Peyer's patch (tissue), 4 donors: ENCODE measurements around the gene ZNF726. TPM values are rescaled to one million over a fixed set of nuclear protein-coding genes. Genes with fewer than 3 reads are reported as not detected.
"Not testable (repeated sequence)": the region's sequence is repeated elsewhere in the genome, so short reads cannot be mapped to it uniquely, and the experiment has no call there.

Experiments used
- DNase-seq, 3 donors: peaks; one replicate each; pipeline ENCODE4 v3.0.0-alpha.2; 2017 to 2019
- H3K27ac ChIP-seq, 4 donors: fragments of 200-600 bp; sonication (generic); one replicate each; pipeline ENCODE4 v1.5.1; 2016 to 2019
- H3K27me3 ChIP-seq, 2 donors: fragments of 200-600 bp; sonication (generic); one replicate each; pipeline ENCODE4 v1.5.1; 2019
- H3K36me3 ChIP-seq, 3 donors: fragments of 200-600 bp; sonication (generic); one replicate each; pipeline ENCODE4 v1.5.1; 2016 to 2019
- H3K4me1 ChIP-seq, 4 donors: fragments of 200-600 bp; sonication (generic); one replicate each; pipeline ENCODE4 v1.5.1; 2016 to 2019
- H3K4me3 ChIP-seq, 4 donors: fragments of 200-600 bp; sonication (generic); 1 replicate in 3 of 4; 2 replicates in 1 of 4; pipeline ENCODE4 v1.5.1; 2016 to 2019; ENCODE audit warnings: mild to moderate bottlenecking in 1 of 4
- H3K9me3 ChIP-seq, 4 donors: fragments of 200-600 bp; sonication (generic); one replicate each; pipeline ENCODE4 v1.5.1; 2016 to 2019; ENCODE audit warnings: mild to moderate bottlenecking in 1 of 4
- POLR2A ChIP-seq, 2 donors: fragments of 450-650 bp; IDR thresholded peaks; one replicate each; pipeline ENCODE4 v1.5.1; 2017; ENCODE audit warnings: antibody characterized with exemption in 2 of 2, mild to moderate bottlenecking in 2 of 2, moderate library complexity in 2 of 2
- total RNA-seq, 4 donors: library from RNA; depleted of rRNA; stranded (reverse); fragments of >200 nt; gene quantifications; one replicate each; pipeline ENCODE4 v1.1.0, GENCODE V29; 2016
- TF ChIP-seq, protein P1 (sequence below), 6 experiments: fragments of 450-650 bp in 4 of 6; fragments of 200-600 bp in 2 of 6; sonication (generic) in 1 of 6; IDR thresholded peaks; one replicate each; pipeline ENCODE4 v1.5.1; 2017 to 2019; ENCODE audit warnings: antibody characterized with exemption in 6 of 6, mild to moderate bottlenecking in 3 of 6, moderate library complexity in 1 of 6

Gene ZNF726
- total RNA-seq, 4 donors from 2014 or later, result 0.57 to 12.4 TPM; not detected in 2

DNA sequence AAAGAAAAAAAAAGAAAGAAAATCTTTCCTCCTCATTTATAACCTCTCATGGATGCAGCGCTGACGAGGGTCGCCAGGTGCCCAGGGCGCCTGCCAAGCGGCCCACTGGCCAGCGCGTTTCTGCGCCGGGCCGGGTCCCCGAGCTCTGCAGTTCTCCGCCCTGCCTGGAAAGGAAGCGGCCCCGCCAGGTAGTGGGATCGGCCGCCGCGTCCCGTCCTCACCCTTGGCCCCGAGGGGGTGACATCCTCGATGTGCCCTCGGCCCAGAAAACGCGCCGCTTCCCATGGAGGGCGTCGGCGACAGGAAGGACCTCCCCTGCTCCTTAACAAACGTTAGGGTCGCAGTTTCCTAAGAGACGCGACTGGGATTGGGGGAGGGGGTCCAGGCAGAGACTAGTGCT, 56.9 kb downstream of the ZNF726 start:
- Histone ChIP-seq H3K4me3 (peak overlapping the region in 1 of 4 donors; percentile 19), H3K4me1 (no peaks in the 10 kb centered on the region), H3K9me3 (peaks cover 0 to 6% (median 0%) of the 10 kb centered on the region in 4 donors), H3K36me3 (no peaks in the 10 kb centered on the region), H3K27ac (no peak overlapping the region), H3K27me3 (no peaks in the 10 kb centered on the region)
- DNase-seq, result no peak
- TF ChIP-seq, protein P1, sequence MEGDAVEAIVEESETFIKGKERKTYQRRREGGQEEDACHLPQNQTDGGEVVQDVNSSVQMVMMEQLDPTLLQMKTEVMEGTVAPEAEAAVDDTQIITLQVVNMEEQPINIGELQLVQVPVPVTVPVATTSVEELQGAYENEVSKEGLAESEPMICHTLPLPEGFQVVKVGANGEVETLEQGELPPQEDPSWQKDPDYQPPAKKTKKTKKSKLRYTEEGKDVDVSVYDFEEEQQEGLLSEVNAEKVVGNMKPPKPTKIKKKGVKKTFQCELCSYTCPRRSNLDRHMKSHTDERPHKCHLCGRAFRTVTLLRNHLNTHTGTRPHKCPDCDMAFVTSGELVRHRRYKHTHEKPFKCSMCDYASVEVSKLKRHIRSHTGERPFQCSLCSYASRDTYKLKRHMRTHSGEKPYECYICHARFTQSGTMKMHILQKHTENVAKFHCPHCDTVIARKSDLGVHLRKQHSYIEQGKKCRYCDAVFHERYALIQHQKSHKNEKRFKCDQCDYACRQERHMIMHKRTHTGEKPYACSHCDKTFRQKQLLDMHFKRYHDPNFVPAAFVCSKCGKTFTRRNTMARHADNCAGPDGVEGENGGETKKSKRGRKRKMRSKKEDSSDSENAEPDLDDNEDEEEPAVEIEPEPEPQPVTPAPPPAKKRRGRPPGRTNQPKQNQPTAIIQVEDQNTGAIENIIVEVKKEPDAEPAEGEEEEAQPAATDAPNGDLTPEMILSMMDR (IDR thresholded peaks at IDR 0.05), result no peak
- no peak for TF ChIP-seq POLR2A (IDR thresholded peaks at IDR 0.05)

DNA sequence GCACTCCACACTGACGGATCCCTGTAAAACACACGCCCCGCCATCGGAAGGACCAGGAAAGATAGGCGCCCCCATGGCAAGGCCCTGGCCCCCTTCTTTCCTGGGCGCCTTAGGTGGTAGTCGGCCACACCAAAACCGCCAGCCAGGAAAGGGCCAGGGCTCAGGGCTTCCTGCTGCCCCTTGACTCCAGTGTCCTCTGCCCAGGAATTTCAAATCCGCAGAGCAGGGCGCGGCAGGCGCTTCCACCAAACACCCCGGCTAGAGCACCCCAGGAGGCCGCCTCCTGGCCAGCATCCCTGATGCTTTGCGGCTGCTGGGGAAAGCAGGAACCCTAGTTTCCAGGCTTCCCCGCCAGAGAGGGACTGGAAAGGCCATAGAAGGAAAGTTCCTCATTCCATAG, 57.5 kb downstream of the ZNF726 start:
- no peak for DNase-seq
- TF ChIP-seq, protein P1 (IDR thresholded peaks at IDR 0.05), result no peak
- TF ChIP-seq POLR2A (IDR thresholded peaks at IDR 0.05), result no peak
- peaks cover 0 to 6% (median 0%) of the 10 kb centered on the region in 4 donors for H3K9me3 ChIP-seq
- H3K27ac ChIP-seq, result no peak overlapping the region
- no peaks in the 10 kb centered on the region for H3K27me3 ChIP-seq
- H3K4me3 ChIP-seq, result no peak overlapping the region
- H3K36me3 ChIP-seq, result no peaks in the 10 kb centered on the region
- no peaks in the 10 kb centered on the region for H3K4me1 ChIP-seq

DNA sequence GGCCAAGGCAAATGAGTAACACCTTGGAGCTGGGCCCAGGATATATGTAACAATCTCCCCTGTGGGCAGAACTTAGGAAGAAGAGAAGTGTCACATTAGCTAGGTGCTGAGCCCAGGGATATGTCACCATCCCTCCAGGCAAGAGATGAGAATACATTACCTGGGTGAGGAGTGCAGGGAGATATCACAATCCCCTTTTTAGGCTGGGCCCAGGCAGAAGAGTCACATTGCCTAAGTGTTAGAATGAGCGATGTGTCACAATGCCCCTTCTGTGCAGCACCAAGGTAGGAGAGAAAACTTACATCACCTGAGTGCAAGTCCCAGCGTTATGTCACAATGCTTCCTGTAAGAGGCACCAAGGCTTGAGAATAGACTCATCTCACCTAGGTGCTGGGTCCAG, 60.3 kb downstream of the ZNF726 start:
- no peaks in the 10 kb centered on the region for H3K36me3 ChIP-seq
- peaks cover 0 to 6% (median 0%) of the 10 kb centered on the region in 4 donors for H3K9me3 ChIP-seq
- H3K27me3 ChIP-seq, result no peaks in the 10 kb centered on the region
- H3K4me3 ChIP-seq, result no peak overlapping the region
- no peak for DNase-seq
- TF ChIP-seq POLR2A (IDR thresholded peaks at IDR 0.05), result no peak
- TF ChIP-seq, protein P1 (IDR thresholded peaks at IDR 0.05), result no peak
- H3K27ac ChIP-seq, result no peak overlapping the region
- no peaks in the 10 kb centered on the region for H3K4me1 ChIP-seq

DNA sequence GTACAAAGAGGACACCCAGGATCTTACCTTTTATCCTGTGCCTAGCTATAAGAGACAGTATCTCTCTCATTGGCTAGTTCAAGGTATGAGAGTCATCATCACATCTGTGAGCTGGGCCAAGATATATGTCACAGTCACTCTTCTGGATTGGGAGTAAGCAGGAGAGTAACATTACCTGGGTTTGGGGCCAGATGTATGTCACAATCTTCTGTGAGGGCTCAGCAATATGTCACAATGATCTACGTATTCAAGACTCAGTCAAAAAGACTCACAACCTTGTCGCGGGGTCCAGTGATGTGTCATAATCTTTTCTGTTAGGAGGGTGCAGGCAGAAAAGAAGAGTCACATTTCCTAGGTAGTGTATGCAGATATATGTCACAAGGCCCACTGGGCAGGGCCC, 61.9 kb downstream of the ZNF726 start:
- H3K36me3 ChIP-seq, H3K27me3 ChIP-seq, H3K4me3 ChIP-seq, H3K27ac ChIP-seq, H3K9me3 ChIP-seq, DNase-seq, H3K4me1 ChIP-seq: not testable (repeated sequence)

DNA sequence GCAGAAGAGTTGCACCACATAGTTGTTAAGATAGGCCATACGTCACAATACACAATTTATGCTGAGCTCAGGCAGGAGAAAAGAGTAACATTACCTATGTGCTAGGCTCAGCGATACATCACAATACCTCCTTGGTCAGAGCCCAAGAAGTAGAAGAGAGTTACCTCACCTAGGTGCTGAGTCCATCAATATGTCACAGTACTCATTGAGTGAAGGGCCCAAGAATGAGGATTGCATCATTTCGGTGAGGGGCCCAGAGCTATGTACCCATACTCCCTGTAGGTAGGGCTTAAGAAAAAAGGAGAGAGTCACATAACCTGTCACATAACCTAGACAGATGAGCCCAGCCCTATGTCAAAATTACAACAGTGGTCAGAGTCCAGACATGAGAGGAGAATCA, 62.6 kb downstream of the ZNF726 start:
- H3K4me1 ChIP-seq, H3K27ac ChIP-seq, H3K27me3 ChIP-seq, H3K9me3 ChIP-seq, DNase-seq, H3K4me3 ChIP-seq, H3K36me3 ChIP-seq: not testable (repeated sequence)

DNA sequence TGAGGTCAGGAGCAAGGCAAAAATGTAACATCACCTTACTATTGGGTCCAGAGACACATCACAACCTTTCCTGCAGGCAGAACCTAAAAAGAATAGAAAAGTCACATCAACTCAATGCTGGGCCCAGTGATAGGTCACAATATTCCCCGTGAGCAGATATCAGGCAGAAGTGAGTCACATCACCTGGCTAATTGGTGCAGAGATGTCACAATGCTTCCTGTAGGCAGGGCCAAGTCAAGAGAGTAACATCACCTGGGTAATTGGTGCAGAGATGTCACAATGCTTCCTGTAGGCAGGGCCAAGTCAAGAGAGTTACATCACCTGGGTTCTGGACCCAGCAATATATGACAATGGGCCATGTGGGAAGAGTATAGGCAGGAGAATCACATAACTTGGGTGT, 63.4 kb downstream of the ZNF726 start:
- Histone ChIP-seq H3K4me1 (no peaks in the 10 kb centered on the region), H3K4me3 (no peak overlapping the region), H3K27me3 (no peaks in the 10 kb centered on the region), H3K27ac (no peak overlapping the region), H3K36me3 (no peaks in the 10 kb centered on the region), H3K9me3 (no peaks in the 10 kb centered on the region)
- no peak for DNase-seq
- TF ChIP-seq POLR2A (IDR thresholded peaks at IDR 0.05), result no peak
- TF ChIP-seq, protein P1 (IDR thresholded peaks at IDR 0.05), result no peak

DNA sequence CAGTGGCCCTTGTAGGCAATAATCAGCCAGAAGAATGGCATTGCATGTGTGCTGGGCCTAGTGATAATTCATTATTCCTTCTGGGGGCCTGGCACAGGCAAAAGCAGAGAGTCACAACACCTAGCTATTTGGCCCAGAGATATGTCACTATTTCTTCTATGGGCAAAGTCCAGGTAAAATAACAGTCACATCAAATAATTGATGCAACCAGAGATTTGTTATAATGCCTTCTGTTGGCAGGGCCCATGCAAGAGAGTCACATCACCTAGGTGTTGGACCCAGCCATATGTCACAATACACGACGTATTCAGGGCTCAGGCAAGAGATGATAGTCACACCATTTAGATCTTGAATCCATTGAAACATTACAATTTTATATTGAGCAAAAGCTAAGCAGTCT, 66.1 kb downstream of the ZNF726 start:
- H3K4me3 ChIP-seq, result no peak overlapping the region
- H3K36me3 ChIP-seq, result no peaks in the 10 kb centered on the region
- H3K9me3 ChIP-seq, result no peaks in the 10 kb centered on the region
- no peaks in the 10 kb centered on the region for H3K27me3 ChIP-seq
- H3K4me1 ChIP-seq, result no peaks in the 10 kb centered on the region
- no peak for TF ChIP-seq POLR2A (IDR thresholded peaks at IDR 0.05)
- TF ChIP-seq, protein P1 (IDR thresholded peaks at IDR 0.05), result no peak
- no peak overlapping the region for H3K27ac ChIP-seq
- DNase-seq, result no peak
